Measurements from ENCODE around the gene USP47. TPM values are rescaled to one million over a fixed set of nuclear protein-coding genes. Genes with fewer than 3 reads are reported as not detected.

The USP47 gene
- total and polyA plus RNA-seq, 2 of the 13 experiments (the other 11 are each of a cell fraction or from before 2014, with no cell fraction given): 12.2 to 52.7 TPM

DNA sequence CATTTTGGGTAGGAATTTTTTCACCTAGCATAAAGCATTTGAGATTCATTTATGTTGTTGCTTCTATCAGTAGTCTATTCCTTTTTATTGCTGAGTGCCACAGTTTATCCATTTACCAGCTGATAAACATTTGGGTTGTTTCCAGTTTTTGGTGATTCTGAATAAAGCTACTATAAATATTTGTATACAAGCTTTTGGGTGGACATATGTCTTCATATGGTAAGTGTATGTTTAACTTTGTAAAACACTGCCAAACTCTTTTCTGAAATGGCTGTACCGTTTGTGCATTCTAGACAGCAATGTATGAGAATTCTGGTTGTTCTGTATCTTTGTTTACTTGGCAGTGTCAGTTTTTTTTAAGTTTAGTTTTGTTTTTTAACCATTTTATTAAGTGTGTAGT, 16.9 kb downstream of the USP47 start:
- ChIA-PET CTCF (ENCODE audit: low intra/inter-chr PET ratio, low total read pairs) (no interaction called here), POLR2A (no interaction called here)
- TF ChIP-seq ZFP36 (IDR thresholded peaks at IDR 0.05; ENCODE audit: borderline replicate concordance, low read depth, low read length, partially characterized antibody) (no peak), ZNF431 (CRISPR knock-in tag; IDR thresholded peaks at IDR 0.05; ENCODE audit: borderline replicate concordance, low read depth) (no peak), MAFK (conservative IDR thresholded peaks at IDR 0.05 in 1 of 2, IDR thresholded peaks at IDR 0.05 in 1 of 2; ENCODE audit: low read length in 2 of 2) (peak in 1 of 2 experiments; percentile 20; a peak in 1 of 4 replicates)
- Histone ChIP-seq H3K4me3 (replicated peaks in 1 of 3; ENCODE audit: insufficient read depth in 1 of 3, low read depth in 2 of 3, low read length in 3 of 3) (no peak overlapping the region), H3K27ac (ENCODE audit: extremely low read length, insufficient read depth, low read length) (no peak overlapping the region), H3K27me3 (ENCODE audit: control insufficient read depth in 1 of 2, insufficient read depth in 2 of 2, low read length in 2 of 2) (no peaks in the 10 kb centered on the region), H3K4me1 (ENCODE audit: insufficient read depth, low read length) (peaks cover 7% of the 10 kb centered on the region), H3K4me2 (ENCODE audit: low read depth, low read length) (no peak overlapping the region), H4K20me1 (ENCODE audit: insufficient read depth, low read length) (peaks cover 16% of the 10 kb centered on the region), H3K36me3 (replicated peaks in 1 of 2; ENCODE audit: control insufficient read depth in 1 of 2, insufficient read depth in 2 of 2, low read length in 2 of 2) (no peaks in the 10 kb centered on the region), H3K9me3 (ENCODE audit: low read length) (no peaks in the 10 kb centered on the region), H3K79me2 (ENCODE audit: insufficient read depth, low read length) (peaks cover 85% of the 10 kb centered on the region), H3K9ac (ENCODE audit: insufficient read depth, low read depth, low read length) (no peak overlapping the region), H2AFZ (ENCODE audit: low read length) (no peak overlapping the region)
- no peak for DNase-seq (ENCODE audit: low spot score)
- in situ Hi-C loops (cut with HindIII; ENCODE audit: extremely low pct_ligation_motif_present, low pct_unique_long_range_greater_than_20kb): no loop called here
- intact Hi-C loops (cut with micrococcal nuclease; ENCODE audit: unreplicated experiment): no loop called here
- 91% methylated on average over 1 of the region's 1 CpG for WGBS (ENCODE audit: low lambda C conversion rate)
- no peak for FAIRE-seq
- ATAC-seq: no peak
- no TSS peak for BruUV-seq (replicated peaks)

DNA sequence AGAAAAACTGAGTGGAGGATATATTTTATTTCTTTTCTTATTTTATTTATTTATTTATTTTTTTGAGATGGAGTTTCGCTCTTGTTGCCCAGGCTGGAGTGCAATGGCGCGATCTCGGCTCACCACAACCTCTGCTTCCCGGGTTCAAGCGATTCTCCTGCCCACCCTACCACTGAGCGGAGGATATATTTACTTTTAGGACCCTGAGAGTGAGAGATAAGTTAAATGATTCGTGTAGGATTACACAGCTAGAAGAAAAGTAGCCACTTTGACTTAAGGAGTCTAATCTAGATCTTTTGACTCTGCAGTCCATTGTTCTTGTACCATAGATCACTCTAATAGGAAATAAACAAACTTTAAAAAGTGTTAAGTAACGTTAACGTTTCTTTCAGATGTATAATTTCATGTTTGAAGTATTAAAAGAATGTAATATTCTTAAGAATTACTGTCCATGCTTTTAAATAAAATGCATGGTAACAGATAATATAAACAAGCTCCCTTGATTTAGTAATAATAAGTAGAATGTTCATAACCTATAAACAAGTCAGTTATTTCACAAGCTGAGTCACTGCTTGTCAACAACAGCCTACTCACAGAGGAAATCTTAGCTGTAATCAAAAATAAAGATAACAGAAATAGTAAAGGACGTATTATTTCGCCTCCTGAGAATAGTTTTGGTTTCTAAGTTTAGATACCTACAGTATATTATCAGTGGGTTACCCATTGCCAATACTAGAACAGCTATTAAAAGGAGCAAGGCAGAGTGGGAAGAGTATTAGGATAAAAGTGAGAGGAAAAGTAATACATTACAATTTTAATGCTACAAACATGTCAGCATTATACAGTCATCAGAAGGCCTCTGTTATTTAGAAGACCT, 18.6 kb downstream of the USP47 start:
- CTCF ChIA-PET (ENCODE audit: low intra/inter-chr PET ratio, low total read pairs): no interaction called here
- in situ Hi-C loops (cut with HindIII; ENCODE audit: extremely low pct_ligation_motif_present, low pct_unique_long_range_greater_than_20kb): no loop called here
- FAIRE-seq: no peak

More for the DNA sequence above, 18.6 kb downstream of the USP47 start:
- H3K36me3 ChIP-seq (replicated peaks in 1 of 2; ENCODE audit: control insufficient read depth in 1 of 2, insufficient read depth in 2 of 2, low read length in 2 of 2): no peaks in the 10 kb centered on the region
- POLR2A ChIA-PET: no interaction called here
- H3K27ac ChIP-seq (ENCODE audit: extremely low read length, insufficient read depth, low read length): no peak overlapping the region
- BruUV-seq (replicated peaks): no TSS peak
- H3K27me3 ChIP-seq (ENCODE audit: control insufficient read depth in 1 of 2, insufficient read depth in 2 of 2, low read length in 2 of 2): no peaks in the 10 kb centered on the region
- no peak overlapping the region for H3K4me2 ChIP-seq (ENCODE audit: low read depth, low read length)
- peaks cover 7% of the 10 kb centered on the region for H3K4me1 ChIP-seq (ENCODE audit: insufficient read depth, low read length)
- DNase-seq (ENCODE audit: low spot score) (no peak), ATAC-seq (no peak)
- TF ChIP-seq RXRA (CRISPR knock-in tag; IDR thresholded peaks at IDR 0.05) (no peak), ZFP90 (CRISPR knock-in tag; IDR thresholded peaks at IDR 0.05; ENCODE audit: borderline replicate concordance) (no peak), ZNF572 (CRISPR knock-in tag; IDR thresholded peaks at IDR 0.05) (no peak), SMAD1 (CRISPR knock-in tag; IDR thresholded peaks at IDR 0.05; ENCODE audit: borderline replicate concordance, low read depth) (no peak), ZC3H4 (CRISPR knock-in tag; IDR thresholded peaks at IDR 0.05; ENCODE audit: borderline replicate concordance) (no peak), EHMT2 (IDR thresholded peaks at IDR 0.05; ENCODE audit: borderline replicate concordance, low read depth, low read length) (no peak)
- H4K20me1 ChIP-seq (ENCODE audit: insufficient read depth, low read length): peaks cover 17% of the 10 kb centered on the region
- H3K79me2 ChIP-seq (ENCODE audit: insufficient read depth, low read length): peaks cover 88% of the 10 kb centered on the region
- no peak overlapping the region for H3K4me3 ChIP-seq (replicated peaks in 1 of 3; ENCODE audit: insufficient read depth in 1 of 3, low read depth in 2 of 3, low read length in 3 of 3)
- H2AFZ ChIP-seq (ENCODE audit: low read length): no peak overlapping the region
- no peaks in the 10 kb centered on the region for H3K9me3 ChIP-seq (ENCODE audit: low read length)
- WGBS (ENCODE audit: low lambda C conversion rate): 96% methylated on average over 12 of the region's 12 CpGs
- H3K9ac ChIP-seq (ENCODE audit: insufficient read depth, low read depth, low read length): no peak overlapping the region
- intact Hi-C loops (cut with micrococcal nuclease; ENCODE audit: unreplicated experiment): no loop called here
